IPS-20b (cell line): ENCODE results near the gene TMEM255B.
"Not testable (repeated sequence)": the region's sequence is repeated elsewhere in the genome, so short reads cannot be mapped to it uniquely, and the experiment has no call there.

Experiments
- H3K27ac ChIP-seq: one replicate; pipeline ENCODE4 v1.5.1; 2013; ENCODE audit warnings: low read length
- H3K27me3 ChIP-seq: 2 replicates; pipeline ENCODE4 v1.6.1; 2013; ENCODE audit warnings: mild to moderate bottlenecking, low read length, inconsistent platforms; ENCODE audit not compliant: insufficient read depth
- H3K36me3 ChIP-seq: 2 replicates; pipeline ENCODE4 v1.6.1; 2013; ENCODE audit warnings: low read depth, mild to moderate bottlenecking, inconsistent platforms, low read length, moderate library complexity; ENCODE audit not compliant: insufficient read depth
- H3K4me1 ChIP-seq: 2 replicates; pipeline ENCODE4 v1.6.1; 2013; ENCODE audit warnings: mild to moderate bottlenecking, control low read depth, inconsistent platforms, low read length, moderate library complexity; ENCODE audit not compliant: insufficient read depth
- H3K4me3 ChIP-seq: 2 replicates; pipeline ENCODE4 v1.5.1; 2013; ENCODE audit warnings: mild to moderate bottlenecking, low read length, inconsistent platforms
- H3K9ac ChIP-seq: 2 replicates; pipeline ENCODE4 v1.6.1; 2013; ENCODE audit warnings: low read depth, mild to moderate bottlenecking, inconsistent platforms, low read length, moderate library complexity
- H3K9me3 ChIP-seq: 2 replicates; pipeline ENCODE4 v1.6.1; 2013; ENCODE audit warnings: mild to moderate bottlenecking, low read depth, low read length, inconsistent platforms; ENCODE audit not compliant: insufficient read depth

TMEM255B gene

GRCh38 chr13:113831061-113831460 lies 72.0 kb downstream of the TMEM255B start:
- no peak overlapping the region for H3K27ac ChIP-seq
- H3K9ac ChIP-seq = no peak overlapping the region
- H3K4me3 ChIP-seq = no peak overlapping the region
- no peaks in the 10 kb centered on the region for H3K27me3 ChIP-seq
- peaks cover 20% of the 10 kb centered on the region; the same call in 1 of the 2 replicates for H3K36me3 ChIP-seq
- H3K9me3 ChIP-seq = no peaks in the 10 kb centered on the region
- no peaks in the 10 kb centered on the region for H3K4me1 ChIP-seq

- Histone ChIP-seq H3K27me3 (no peaks in the 10 kb centered on the region), H3K4me1 (peaks cover 3% of the 10 kb centered on the region; the same call in 1 of the 2 replicates), H3K36me3 (peaks cover 16% of the 10 kb centered on the region; the same call in 1 of the 2 replicates), H3K4me3 (no peak overlapping the region), H3K9ac (no peak overlapping the region), H3K9me3 (no peaks in the 10 kb centered on the region), H3K27ac (no peak overlapping the region)
Observed at GRCh38 chr13:113832205-113832604, 73.2 kb downstream of the TMEM255B start.

DNA sequence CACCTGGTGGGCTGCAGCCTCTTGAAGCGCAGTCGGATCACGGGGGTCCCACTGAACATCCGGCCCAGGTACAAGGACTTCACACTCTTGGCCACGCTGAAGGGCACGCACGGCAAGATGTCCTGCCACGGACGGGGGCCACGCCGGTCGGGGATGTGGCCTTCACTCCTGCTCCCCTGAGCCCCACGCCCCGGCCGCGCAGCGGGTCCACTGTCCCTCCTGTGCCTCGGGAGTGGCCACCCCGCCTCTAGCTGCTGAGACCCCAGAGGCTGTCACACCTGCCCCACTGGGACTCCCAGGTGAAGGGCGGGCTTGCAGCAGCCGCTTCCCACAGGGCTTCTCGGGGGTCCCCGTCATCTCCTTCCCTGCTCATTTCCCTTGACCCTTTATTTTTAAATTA lies 73.6 kb downstream of the TMEM255B start:
- H3K36me3 ChIP-seq = peaks cover 14% of the 10 kb centered on the region; the same call in 1 of the 2 replicates
- H3K9ac ChIP-seq = no peak overlapping the region
- H3K27me3 ChIP-seq = no peaks in the 10 kb centered on the region
- H3K9me3 ChIP-seq = no peaks in the 10 kb centered on the region
- peaks cover 4% of the 10 kb centered on the region; the same call in 1 of the 2 replicates for H3K4me1 ChIP-seq
- no peak overlapping the region for H3K4me3 ChIP-seq
- no peak overlapping the region for H3K27ac ChIP-seq

DNA sequence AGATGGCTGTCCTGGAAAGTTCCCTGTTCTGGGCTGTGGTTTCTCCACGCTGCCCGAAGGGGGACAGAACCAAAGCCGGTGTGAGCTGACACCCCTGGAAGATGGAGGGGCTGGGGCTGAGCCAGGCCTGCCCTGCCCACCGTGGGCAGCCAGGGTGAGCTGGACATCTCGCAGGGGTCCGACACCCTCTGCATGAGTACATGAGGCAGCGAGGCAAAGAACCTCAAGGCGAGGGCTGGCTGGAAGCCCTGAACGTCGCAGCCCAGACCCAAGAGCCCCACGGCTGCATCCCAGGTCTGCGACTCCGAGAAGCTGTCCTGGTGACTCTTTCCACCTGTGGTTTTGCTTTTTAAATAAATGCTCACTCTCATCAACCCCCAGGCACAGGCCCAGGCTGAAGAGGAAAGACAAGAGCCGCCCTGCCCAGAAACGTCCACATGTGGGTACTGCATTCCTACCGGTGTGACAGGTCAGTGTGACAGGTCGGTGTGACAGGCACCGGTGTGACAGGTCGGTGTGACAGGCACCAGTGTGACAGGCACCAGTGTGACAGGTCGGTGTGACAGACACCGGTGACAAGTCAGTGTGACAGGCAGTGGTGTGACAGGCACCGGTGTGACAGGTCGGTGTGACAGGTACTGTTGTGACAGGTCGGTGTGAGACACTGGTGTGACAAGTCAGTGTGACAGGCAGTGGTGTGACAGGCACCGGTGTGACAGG lies 74.2 kb downstream of the TMEM255B start:
- no peaks in the 10 kb centered on the region for H3K9me3 ChIP-seq
- peaks cover 13% of the 10 kb centered on the region; the same call in 1 of the 2 replicates for H3K36me3 ChIP-seq
- H3K4me3 ChIP-seq = no peak overlapping the region
- H3K9ac ChIP-seq = no peak overlapping the region
- H3K4me1 ChIP-seq = peaks cover 4% of the 10 kb centered on the region; the same call in 1 of the 2 replicates
- no peak overlapping the region for H3K27ac ChIP-seq
- H3K27me3 ChIP-seq = no peaks in the 10 kb centered on the region

DNA sequence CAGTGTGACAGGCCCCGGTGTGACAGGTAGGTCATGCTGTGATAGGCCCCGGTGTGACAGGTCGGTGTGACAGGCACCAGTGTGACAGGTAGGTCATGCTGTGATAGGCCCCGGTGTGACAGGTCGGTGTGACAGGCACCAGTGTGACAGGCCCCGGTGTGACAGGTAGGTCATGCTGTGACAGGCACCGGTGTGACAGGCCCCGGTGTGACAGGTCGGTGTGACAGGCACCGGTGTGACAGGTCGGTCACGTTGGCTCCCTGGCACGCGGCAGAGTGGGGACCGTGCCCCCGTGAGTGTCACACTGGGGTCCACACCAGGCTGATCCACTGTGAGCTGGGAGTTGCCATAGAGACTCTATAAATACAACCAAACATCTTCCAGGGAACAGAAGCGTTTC lies 75.0 kb downstream of the TMEM255B start:
- not testable (repeated sequence) for H3K9me3 ChIP-seq, H3K36me3 ChIP-seq, H3K9ac ChIP-seq, H3K4me3 ChIP-seq, H3K27ac ChIP-seq, H3K27me3 ChIP-seq, H3K4me1 ChIP-seq

DNA sequence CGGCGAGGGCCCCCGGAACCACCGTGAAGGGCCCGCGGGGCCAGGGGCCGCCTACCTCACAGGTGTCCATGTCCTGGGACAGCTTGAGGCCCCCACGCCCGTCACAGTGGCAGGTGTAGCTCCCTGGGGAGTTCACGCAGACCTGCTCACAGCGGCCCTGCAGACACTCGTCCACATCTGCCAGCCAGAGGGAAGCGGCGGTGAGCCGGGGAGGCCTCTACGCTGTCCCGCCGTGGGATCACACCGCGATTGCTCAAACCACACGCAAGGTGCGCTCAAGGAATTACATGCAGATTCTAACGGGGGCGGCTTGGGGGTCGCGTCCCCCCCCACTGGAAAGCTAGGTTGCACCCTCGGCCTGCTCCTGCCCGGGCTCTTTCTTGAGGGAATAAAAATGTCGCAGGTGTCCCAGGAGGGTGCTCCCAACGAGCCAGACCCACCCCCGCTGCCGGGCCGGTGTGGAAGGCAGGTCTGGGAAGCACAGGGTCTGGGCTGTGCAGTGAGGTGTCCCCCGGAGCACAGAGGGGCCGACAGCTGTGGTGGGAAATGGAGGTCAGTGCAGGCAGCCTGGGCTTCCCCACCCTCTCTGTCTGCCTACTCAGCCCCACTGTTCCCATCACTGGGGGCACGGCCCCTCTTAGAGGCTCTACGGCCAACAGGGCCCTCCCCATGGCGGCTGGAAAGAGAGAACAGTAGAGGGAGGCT lies 75.6 kb downstream of the TMEM255B start:
- Histone ChIP-seq H3K4me1 (peaks cover 4% of the 10 kb centered on the region; the same call in 1 of the 2 replicates), H3K9me3 (no peaks in the 10 kb centered on the region), H3K27ac (no peak overlapping the region), H3K9ac (no peak overlapping the region), H3K36me3 (peaks cover 9% of the 10 kb centered on the region; the same call in 1 of the 2 replicates), H3K27me3 (no peaks in the 10 kb centered on the region), H3K4me3 (no peak overlapping the region)

GRCh38 chr13:113835461-113836270 lies 76.6 kb downstream of the TMEM255B start:
- no peak overlapping the region for H3K9ac ChIP-seq
- no peak overlapping the region for H3K4me3 ChIP-seq
- H3K9me3 ChIP-seq = no peaks in the 10 kb centered on the region

GRCh38 chr13:113836768-113837559 lies 77.9 kb downstream of the TMEM255B start:
- H3K27ac ChIP-seq = peak overlapping the region; percentile 48
- no peaks in the 10 kb centered on the region for H3K27me3 ChIP-seq
- peaks cover 9% of the 10 kb centered on the region; the same call in 1 of the 2 replicates for H3K36me3 ChIP-seq
- H3K9me3 ChIP-seq = no peaks in the 10 kb centered on the region
- H3K4me1 ChIP-seq = peaks cover 4% of the 10 kb centered on the region; the same call in 1 of the 2 replicates
- peak overlapping the region; percentile 29; the same call in 1 of the 2 replicates for H3K9ac ChIP-seq
- no peak overlapping the region for H3K4me3 ChIP-seq

More at GRCh38 chr13:113835461-113836270, 76.6 kb downstream of the TMEM255B start:
- H3K27me3 ChIP-seq = no peaks in the 10 kb centered on the region
- H3K36me3 ChIP-seq = peaks cover 9% of the 10 kb centered on the region; the same call in 1 of the 2 replicates
- no peak overlapping the region for H3K27ac ChIP-seq
- peaks cover 4% of the 10 kb centered on the region; the same call in 1 of the 2 replicates for H3K4me1 ChIP-seq

GRCh38 chr13:113837560-113838355 lies 78.7 kb downstream of the TMEM255B start:
- Histone ChIP-seq H3K27me3 (no peaks in the 10 kb centered on the region), H3K4me1 (peaks cover 4% of the 10 kb centered on the region; the same call in 1 of the 2 replicates), H3K9ac (peak overlapping the region; percentile 29; the same call in 1 of the 2 replicates), H3K4me3 (no peak overlapping the region), H3K36me3 (peaks cover 9% of the 10 kb centered on the region; the same call in 1 of the 2 replicates), H3K27ac (peak overlapping the region; percentile 48), H3K9me3 (no peaks in the 10 kb centered on the region)

GRCh38 chr13:113838711-113839201 lies 79.7 kb downstream of the TMEM255B start:
- H3K4me1 ChIP-seq = peaks cover 4% of the 10 kb centered on the region; the same call in 1 of the 2 replicates
- no peaks in the 10 kb centered on the region for H3K9me3 ChIP-seq
- H3K9ac ChIP-seq = no peak overlapping the region
- H3K27ac ChIP-seq = no peak overlapping the region
- H3K4me3 ChIP-seq = no peak overlapping the region
- no peaks in the 10 kb centered on the region for H3K27me3 ChIP-seq
- peaks cover 4% of the 10 kb centered on the region; the same call in 1 of the 2 replicates for H3K36me3 ChIP-seq
